ENCODE data around the gene HOXA2. TPM values are rescaled to one million over a fixed set of nuclear protein-coding genes. Genes with fewer than 3 reads are reported as not detected.
A peak's percentile ranks its signal among the peaks of the same experiment; 100 is the strongest.

The HOXA2 gene
- total RNA-seq, 4 donors from 2014 or later = 3.1 to 7.0 (median 5.0) TPM

- Histone ChIP-seq H3K4me3 (peak overlapping the region; percentile 60 to 79), H3K27me3 (no peaks in the 10 kb centered on the region), H3K9me3 (no peaks in the 10 kb centered on the region), H3K27ac (peak overlapping the region; percentile 90 to 99 (median 98)), H3K4me1 (peaks cover 0 to 52% (median 20%) of the 10 kb centered on the region in 3 donors), H3K36me3 (no peaks in the 10 kb centered on the region)
- ATAC-seq = no peak
- WGBS, 2 donors (ENCODE audit: low coverage in 1 of 2) = 6 to 20% methylated on average over 12 to 15 of the region's 20 CpGs
- peak in 1 of 4 experiments; percentile 16 for TF ChIP-seq CTCF (IDR thresholded peaks at IDR 0.05)
- TF ChIP-seq POLR2A (IDR thresholded peaks at IDR 0.05) = no peak
Measured at GRCh38 chr7:27116031-27116961, 13.8 kb upstream of the HOXA2 start.

- TF ChIP-seq CTCF (IDR thresholded peaks at IDR 0.05) = no peak
- peak; percentile 89 for TF ChIP-seq POLR2AphosphoS5 (IDR thresholded peaks at IDR 0.05)
- TF ChIP-seq EP300 (IDR thresholded peaks at IDR 0.05) = no peak
- peak; percentile 43 to 48 for TF ChIP-seq POLR2A (IDR thresholded peaks at IDR 0.05)
- Histone ChIP-seq H3K4me1 (peaks cover 0 to 52% (median 23%) of the 10 kb centered on the region in 3 donors), H3K27ac (peak overlapping the region; percentile 90 to 99 (median 98)), H3K36me3 (no peaks in the 10 kb centered on the region), H3K4me3 (peak overlapping the region; percentile 60 to 79), H3K9me3 (no peaks in the 10 kb centered on the region), H3K27me3 (no peaks in the 10 kb centered on the region)
- no peak for ATAC-seq
- WGBS, 2 donors (ENCODE audit: low coverage in 1 of 2) = 12 to 21% methylated on average over 10 to 18 of the region's 45 CpGs
Measured at GRCh38 chr7:27115221-27116026, 12.9 kb upstream of the HOXA2 start.

- Histone ChIP-seq H3K9me3 (no peaks in the 10 kb centered on the region), H3K27ac (peak overlapping the region; percentile 90 to 99 (median 98)), H3K4me1 (peaks cover 0 to 52% (median 24%) of the 10 kb centered on the region in 3 donors), H3K4me3 (peak overlapping the region; percentile 60 to 79), H3K36me3 (no peaks in the 10 kb centered on the region), H3K27me3 (no peaks in the 10 kb centered on the region)
- 3 to 21% methylated on average over 5 to 6 of the region's 6 CpGs for WGBS, 2 donors (ENCODE audit: low coverage in 1 of 2)
- TF ChIP-seq POLR2A (IDR thresholded peaks at IDR 0.05) = no peak
- no peak for TF ChIP-seq POLR2AphosphoS5 (IDR thresholded peaks at IDR 0.05)
- no peak for TF ChIP-seq EP300 (IDR thresholded peaks at IDR 0.05)
- TF ChIP-seq CTCF (IDR thresholded peaks at IDR 0.05) = no peak
- no peak for ATAC-seq
Measured at GRCh38 chr7:27114881-27115220, 12.4 kb upstream of the HOXA2 start.

GRCh38 chr7:27113991-27114769 lies 11.7 kb upstream of the HOXA2 start:
- Histone ChIP-seq H3K4me1 (peaks cover 0 to 52% (median 26%) of the 10 kb centered on the region in 3 donors), H3K9me3 (no peaks in the 10 kb centered on the region), H3K27ac (peak overlapping the region; percentile 90 to 99 (median 98)), H3K36me3 (no peaks in the 10 kb centered on the region), H3K27me3 (no peaks in the 10 kb centered on the region), H3K4me3 (peak overlapping the region; percentile 51 to 79)
- TF ChIP-seq CTCF (IDR thresholded peaks at IDR 0.05) (peak in 1 of 4 experiments; percentile 5), POLR2A (IDR thresholded peaks at IDR 0.05) (peak in 1 of 2 donors; percentile 10), POLR2AphosphoS5 (IDR thresholded peaks at IDR 0.05) (no peak)
- 4 to 8% methylated on average over 3 to 5 of the region's 26 CpGs for WGBS, 2 donors (ENCODE audit: low coverage in 1 of 2)
- ATAC-seq = peak; percentile 54
